H9 (cell line): ENCODE results near the gene JAG2. TPM values are rescaled to one million over a fixed set of nuclear protein-coding genes. Genes with fewer than 3 reads are reported as not detected.

ENCODE experiments used
- DNase-seq: peaks from one replicate; pipeline ENCODE4 v3.0.0-alpha.2; 2017
- H2AFZ ChIP-seq: one replicate; pipeline ENCODE4 v1.6.1; 2013; ENCODE audit warnings: mild to moderate bottlenecking, low read length, control low read depth, moderate library complexity
- H2AK5ac ChIP-seq: 2 replicates; pipeline ENCODE4 v1.6.1; 2013; ENCODE audit warnings: low read length, control low read depth, mixed read lengths; ENCODE audit not compliant: insufficient read length
- H2BK120ac ChIP-seq: one replicate; pipeline ENCODE4 v1.6.1; 2013; ENCODE audit warnings: low read depth, mild to moderate bottlenecking, low read length, control low read depth, inconsistent platforms; ENCODE audit not compliant: poor library complexity, severe bottlenecking
- H2BK12ac ChIP-seq: 2 replicates; pipeline ENCODE4 v1.6.1; 2013; ENCODE audit warnings: low read length, control low read depth, mixed read lengths, low read depth; ENCODE audit not compliant: insufficient read length
- H2BK15ac ChIP-seq: 2 replicates; pipeline ENCODE4 v1.6.1; 2013; ENCODE audit warnings: low read depth, low read length, control low read depth
- H2BK20ac ChIP-seq: one replicate; pipeline ENCODE4 v1.6.1; 2013; ENCODE audit warnings: low read depth, mild to moderate bottlenecking, low read length, control low read depth, inconsistent platforms; ENCODE audit not compliant: poor library complexity, severe bottlenecking
- H2BK5ac ChIP-seq: 2 replicates; pipeline ENCODE4 v1.6.1; 2013; ENCODE audit warnings: low read length, control low read depth, mixed read lengths; ENCODE audit not compliant: insufficient read length
- H3K14ac ChIP-seq: 2 replicates; pipeline ENCODE4 v1.6.1; 2013; ENCODE audit warnings: low read length, control low read depth; ENCODE audit not compliant: insufficient read depth
- H3K18ac ChIP-seq: 2 replicates; pipeline ENCODE4 v1.6.1; 2013; ENCODE audit warnings: low read depth, mild to moderate bottlenecking, mixed read lengths, low read length, control low read depth; ENCODE audit not compliant: insufficient read length
- H3K23ac ChIP-seq: 2 replicates; pipeline ENCODE4 v1.6.1; 2013; ENCODE audit warnings: low read length, control low read depth, mixed read lengths, low read depth; ENCODE audit not compliant: insufficient read length
- H3K23me2 ChIP-seq: 2 replicates; pipeline ENCODE4 v1.6.1; 2013; ENCODE audit warnings: low read depth, mild to moderate bottlenecking, mixed read lengths, low read length, control low read depth; ENCODE audit not compliant: insufficient read length, poor library complexity, severe bottlenecking
- H3K27ac ChIP-seq: 2 replicates; pipeline ENCODE4 v1.5.1; 2013; ENCODE audit warnings: low read length, control low read depth, mixed read lengths, low read depth; ENCODE audit not compliant: insufficient read length
- H3K27me3 ChIP-seq: 2 replicates; pipeline ENCODE4 v1.6.1; 2013; ENCODE audit warnings: low read length, control low read depth, inconsistent platforms; ENCODE audit not compliant: insufficient read depth
- H3K4ac ChIP-seq: 2 replicates; pipeline ENCODE4 v1.6.1; 2013; ENCODE audit warnings: low read depth, mild to moderate bottlenecking, control low read depth, inconsistent platforms, low read length, moderate library complexity
- H3K4me1 ChIP-seq: 2 replicates; pipeline ENCODE4 v1.6.1; 2013; ENCODE audit warnings: low read length, control low read depth, inconsistent platforms; ENCODE audit not compliant: insufficient read depth
- H3K4me2 ChIP-seq: 2 replicates; pipeline ENCODE4 v1.6.1; 2013; ENCODE audit warnings: low read length, control low read depth, mixed read lengths; ENCODE audit not compliant: insufficient read length, insufficient read depth
- H3K56ac ChIP-seq: 2 replicates; pipeline ENCODE4 v1.6.1; 2013; ENCODE audit warnings: low read depth, mild to moderate bottlenecking, mixed read lengths, low read length, control low read depth; ENCODE audit not compliant: insufficient read length
- H3K79me1 ChIP-seq: 2 replicates; pipeline ENCODE4 v1.6.1; 2013; ENCODE audit warnings: low read depth, mild to moderate bottlenecking, moderate library complexity, low read length, control low read depth, inconsistent platforms; ENCODE audit not compliant: insufficient read depth, poor library complexity, severe bottlenecking
- H3K79me2 ChIP-seq: 2 replicates; pipeline ENCODE4 v1.6.1; 2013; ENCODE audit warnings: low read length, control low read depth, inconsistent platforms; ENCODE audit not compliant: insufficient read depth
- H3K9ac ChIP-seq: 2 replicates; pipeline ENCODE4 v1.6.1; 2013; ENCODE audit warnings: low read length, control low read depth, mixed read lengths; ENCODE audit not compliant: insufficient read length; ENCODE audit errors: extremely low read depth
- H3K9me3 ChIP-seq: one replicate; pipeline ENCODE4 v1.6.1; 2013; ENCODE audit warnings: low read depth, low read length, inconsistent platforms; ENCODE audit not compliant: control insufficient read depth
- H3T11ph ChIP-seq: one replicate; pipeline ENCODE4 v1.6.1; 2013; ENCODE audit warnings: mild to moderate bottlenecking, low read length, control low read depth, inconsistent platforms
- H4K20me1 ChIP-seq: one replicate; pipeline ENCODE4 v1.6.1; 2013; ENCODE audit not compliant: control insufficient read depth, insufficient read length, insufficient read depth
- H4K5ac ChIP-seq: 2 replicates; pipeline ENCODE4 v1.6.1; 2013; ENCODE audit warnings: low read depth, mild to moderate bottlenecking, mixed read lengths, low read length, control low read depth; ENCODE audit not compliant: insufficient read length
- H4K8ac ChIP-seq: replicated peaks from 2 replicates; pipeline ENCODE4 v1.6.1; 2013; ENCODE audit warnings: low read length, control low read depth, mixed read lengths, low read depth; ENCODE audit not compliant: insufficient read length
- H4K91ac ChIP-seq: 2 replicates; pipeline ENCODE4 v1.6.1; 2013; ENCODE audit warnings: low read depth, mild to moderate bottlenecking, moderate library complexity, mixed read lengths, low read length, control low read depth; ENCODE audit not compliant: insufficient read length
- H3K27ac Mint-ChIP-seq, 3 experiments: 2 replicates in 2 of 3; 3 replicates in 1 of 3; pipeline ENCODE4 v1.8.0; 2020 to 2021; ENCODE audit warnings: mixed read lengths in 3 of 3, mild to moderate bottlenecking in 1 of 3, moderate library complexity in 1 of 3
- H3K27me3 Mint-ChIP-seq: 2 replicates; pipeline ENCODE4 v1.8.0; 2021; ENCODE audit warnings: low read depth, mild to moderate bottlenecking, moderate library complexity, mixed read lengths
- H3K36me3 Mint-ChIP-seq, 3 experiments: 2 replicates in 2 of 3; 3 replicates in 1 of 3; pipeline ENCODE4 v1.8.0; 2020 to 2021; ENCODE audit warnings: low read depth in 3 of 3, mixed read lengths in 3 of 3; ENCODE audit not compliant: insufficient read depth in 1 of 3
- H3K4me1 Mint-ChIP-seq, 2 experiments: 2 replicates each; pipeline ENCODE4 v1.8.0; 2020; ENCODE audit warnings: mixed read lengths in 2 of 2
- H3K4me3 Mint-ChIP-seq, 2 experiments: 2 replicates in 1 of 2; 3 replicates in 1 of 2; pipeline ENCODE4 v1.8.0; 2020 to 2021; ENCODE audit warnings: mild to moderate bottlenecking in 2 of 2, mixed read lengths in 2 of 2, moderate library complexity in 1 of 2
- H3K9me3 Mint-ChIP-seq, 2 experiments: 2 replicates in 1 of 2; 3 replicates in 1 of 2; pipeline ENCODE4 v1.8.0; 2020; ENCODE audit warnings: mild to moderate bottlenecking in 2 of 2, mixed read lengths in 2 of 2, moderate library complexity in 1 of 2
- CTCF ChIP-seq: fragments of 200-600 bp; sonication (generic); conservative IDR thresholded peaks from 3 replicates; pipeline ENCODE4 v1.8.0; 2021; ENCODE audit warnings: antibody characterized with exemption, mild to moderate bottlenecking
- WGBS: extraction: QIAGEN DNeasy Blood & Tissue Kit; methylation state at CpG from one replicate; pipeline ENCODE4 v1.1.7; 2013; ENCODE audit warnings: missing lambda C conversion rate, low lambda C conversion rate, mixed read lengths; ENCODE audit not compliant: insufficient read length; ENCODE audit errors: extremely low coverage; 5-methylcytosine and 5-hydroxymethylcytosine counted together
- total RNA-seq: library from RNA; stranded (reverse); gene quantifications from 2 replicates; pipeline ENCODE4 v1.2.1, GENCODE V29; 2021

The JAG2 gene
- total RNA-seq, 1 experiment from 2014 or later, result 11.4 TPM

GRCh38 chr14:105195051-105195450 lies 26.5 kb upstream of the JAG2 start:
- H3K4me1 ChIP-seq, result no peaks in the 10 kb centered on the region; the same call in 1 of the 2 replicates
- DNase-seq, result no peak
- H3K4ac ChIP-seq, result no peak overlapping the region
- no peak for TF ChIP-seq CTCF
- no peak overlapping the region for H3K14ac ChIP-seq
- no peaks in the 10 kb centered on the region for H3K9me3 Mint-ChIP-seq
- H3K27ac Mint-ChIP-seq, result no peak overlapping the region
- H3K4me1 Mint-ChIP-seq, result peaks cover 17 to 18% of the 10 kb centered on the region in 2 experiments
- no peak overlapping the region for H3K27ac ChIP-seq
- no peak overlapping the region for H2BK20ac ChIP-seq
- no peak overlapping the region for H3K23ac ChIP-seq
- no CpG with 5 or more reads among the region's 10 CpGs for WGBS
- H2AK5ac ChIP-seq, result no peak overlapping the region
- no peaks in the 10 kb centered on the region for H3K36me3 Mint-ChIP-seq
- H3T11ph ChIP-seq, result no peak overlapping the region
- H2BK120ac ChIP-seq, result no peak overlapping the region
- no peaks in the 10 kb centered on the region for H3K9me3 ChIP-seq
- H3K18ac ChIP-seq, result no peak overlapping the region
- no peaks in the 10 kb centered on the region for H3K23me2 ChIP-seq
- no peak overlapping the region for H3K9ac ChIP-seq
- peak overlapping the region in 1 of 2 experiments; percentile 6; a peak in 1 of 5 replicates for H3K4me3 Mint-ChIP-seq
- no peaks in the 10 kb centered on the region for H3K79me2 ChIP-seq
- H3K56ac ChIP-seq, result no peak overlapping the region
- no peak overlapping the region for H4K91ac ChIP-seq
- no peaks in the 10 kb centered on the region for H4K20me1 ChIP-seq
- no peak overlapping the region for H2BK15ac ChIP-seq
- H3K27me3 ChIP-seq, result no peaks in the 10 kb centered on the region; the same call in 1 of the 2 replicates
- H4K8ac ChIP-seq, result no peak overlapping the region
- H4K5ac ChIP-seq, result no peak overlapping the region
- no peak overlapping the region for H2BK5ac ChIP-seq
- H3K27me3 Mint-ChIP-seq, result peaks cover 44% of the 10 kb centered on the region
- no peak overlapping the region for H2AFZ ChIP-seq
- no peak overlapping the region for H2BK12ac ChIP-seq
- no peaks in the 10 kb centered on the region for H3K79me1 ChIP-seq
- H3K4me2 ChIP-seq, result no peak overlapping the region
